HG03139 (cell line): Measurements from ENCODE around the gene COL21A1.
"Not testable (repeated sequence)": the region's sequence is repeated elsewhere in the genome, so short reads cannot be mapped to it uniquely, and the experiment has no call there.

ENCODE experiments used
- ATAC-seq: cut with Tn5 transposase; IDR thresholded peaks from one replicate; pipeline ENCODE4 v1.9.1; 2021; ENCODE audit not compliant: unreplicated experiment

COL21A1 gene

DNA sequence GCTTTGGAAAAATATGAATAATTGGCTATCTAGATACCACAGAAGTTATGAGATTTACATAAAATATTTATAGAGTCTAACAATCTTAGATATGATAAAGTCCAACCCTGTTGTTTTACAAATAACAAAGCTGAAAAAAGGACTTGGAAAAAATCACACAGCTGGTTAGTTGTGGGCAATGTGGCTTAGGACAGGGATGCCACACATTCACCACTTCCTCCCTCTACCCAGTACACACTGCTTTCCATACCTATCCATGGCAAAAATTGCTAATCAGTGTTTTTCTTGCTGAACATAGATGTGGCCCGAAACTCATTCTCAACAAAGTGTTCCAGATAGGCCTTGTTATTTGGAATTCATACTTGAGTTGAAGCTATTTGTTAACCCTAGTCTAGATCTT, 224.7 kb downstream of the COL21A1 start:
- no peak for ATAC-seq

DNA sequence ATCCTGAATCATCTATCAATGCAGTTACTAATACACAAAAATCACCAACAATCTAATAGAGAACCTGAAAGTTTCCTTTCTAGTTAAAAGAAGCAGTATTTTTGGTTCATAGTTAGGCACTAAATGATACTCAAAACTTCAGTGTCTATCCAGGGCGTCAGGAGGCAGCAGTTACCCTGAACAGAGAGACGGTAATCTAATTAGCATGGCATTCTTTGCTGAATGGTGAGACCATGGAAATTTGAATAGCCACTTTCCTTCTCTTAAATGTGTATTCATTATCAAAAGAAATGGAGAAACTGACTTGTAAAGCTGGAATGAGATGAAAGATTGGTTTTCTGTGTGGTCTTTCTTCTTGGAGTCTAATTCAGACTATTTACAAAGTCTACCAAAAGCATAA, 225.4 kb downstream of the COL21A1 start:
- ATAC-seq: no peak

DNA sequence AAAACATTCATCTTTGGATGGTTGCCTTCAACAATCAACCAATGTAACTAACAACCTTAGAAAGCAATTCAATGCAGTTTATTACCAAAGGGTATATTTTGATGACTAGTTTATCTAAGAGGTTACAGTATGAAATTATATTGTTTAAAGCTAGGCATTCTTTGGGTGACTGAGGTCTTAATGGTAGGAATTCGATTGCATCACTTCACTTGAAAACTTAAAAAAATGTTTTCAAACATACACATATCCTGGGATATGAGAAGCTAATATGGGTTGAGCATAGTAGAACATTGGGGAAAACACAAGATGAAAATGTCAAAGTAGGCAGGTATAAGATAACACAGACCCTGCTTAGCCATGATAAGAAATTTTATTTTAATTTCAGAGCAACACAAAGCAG, 227.4 kb downstream of the COL21A1 start:
- ATAC-seq: no peak

DNA sequence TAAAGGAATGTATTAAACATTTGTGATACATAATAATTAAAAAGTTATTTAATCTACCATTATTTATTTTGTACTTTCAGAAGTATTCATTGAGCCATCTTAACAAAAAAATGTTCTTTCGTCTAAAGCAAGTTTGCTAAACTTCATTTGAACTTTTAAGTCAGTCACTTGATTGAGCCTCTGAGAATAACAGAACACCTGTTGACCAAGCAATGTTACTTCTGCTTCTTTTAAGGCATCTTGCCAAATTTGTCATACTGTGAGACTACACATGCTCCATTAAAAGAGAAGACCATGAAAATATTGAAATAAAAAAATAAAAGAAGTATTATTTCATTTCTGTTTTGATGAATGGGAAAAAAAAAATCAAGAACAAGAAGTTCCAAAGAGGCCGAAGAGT, 230.2 kb downstream of the COL21A1 start:
- no peak for ATAC-seq

DNA sequence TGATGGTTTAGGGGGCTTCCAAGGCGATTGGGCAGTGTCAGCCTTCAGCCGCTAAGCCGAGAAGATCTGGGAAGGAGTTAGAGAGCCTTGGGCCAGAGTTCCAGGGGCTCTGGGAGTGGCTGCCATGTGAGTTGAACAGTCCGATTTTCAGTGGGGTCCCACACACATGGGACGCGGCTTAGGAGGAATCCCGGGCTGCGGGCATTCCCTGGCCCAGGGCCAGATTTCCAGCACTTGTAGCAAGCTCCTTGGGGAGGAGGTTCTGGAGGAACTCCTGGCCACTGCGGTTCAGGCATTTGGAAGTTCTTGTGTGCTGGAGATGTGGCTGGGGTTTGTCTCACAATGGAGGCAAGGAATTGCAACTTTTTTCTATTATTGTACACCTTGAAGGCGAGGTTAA, 233.3 kb downstream of the COL21A1 start:
- not testable (repeated sequence) for ATAC-seq

DNA sequence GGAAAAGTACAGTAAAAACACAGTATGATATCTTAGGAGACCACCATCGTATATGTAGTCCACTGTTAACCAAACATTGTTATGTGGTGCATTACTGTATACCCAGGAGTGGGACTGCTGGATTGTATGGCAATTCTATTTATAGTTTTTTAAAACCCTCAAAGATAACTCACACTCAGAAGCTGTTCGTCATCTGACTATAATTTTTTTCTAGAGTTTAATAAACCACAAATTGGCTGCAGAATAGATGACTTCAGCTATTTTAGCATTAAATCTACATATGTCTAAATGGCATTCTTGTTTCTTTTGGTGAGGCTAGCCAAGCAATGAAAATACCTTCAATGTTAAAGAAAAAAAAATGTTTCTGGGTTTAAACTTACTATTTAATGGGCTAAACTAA, 237.7 kb downstream of the COL21A1 start:
- ATAC-seq: no peak
